HepG2 (cell line): Measurements from ENCODE around the gene SIK3. TPM values are rescaled to one million over a fixed set of nuclear protein-coding genes. Genes with fewer than 3 reads are reported as not detected.

Source experiments
- CENPT ChIP-seq: sonication (generic); formaldehyde crosslinking; IDR thresholded peaks from 2 replicates; pipeline ENCODE4 v1.8.0; 2022; ENCODE audit warnings: low read depth, mild to moderate bottlenecking, moderate library complexity, missing genetic modification reagents
- EHMT2 ChIP-seq: fragments of 200-600 bp; sonication (generic); IDR thresholded peaks from 2 replicates; pipeline ENCODE4 v1.7.0; 2017; ENCODE audit warnings: antibody characterized with exemption, low read depth, low read length, borderline replicate concordance
- HNF1A ChIP-seq, 2 experiments: sonication (generic) in 1 of 2; formaldehyde crosslinking in 1 of 2; IDR thresholded peaks; 2 replicates each; pipeline versions ENCODE4 v1.4.0 to v1.6.1; 2016 to 2020; ENCODE audit warnings: borderline replicate concordance in 1 of 2, low read depth in 1 of 2, mild to moderate bottlenecking in 1 of 2, missing genetic modification reagents in 1 of 2
- HNRNPH1 ChIP-seq: fragments of 200-400 bp; formaldehyde crosslinking; optimal IDR thresholded peaks from 2 replicates; pipeline ENCODE3; 2017; ENCODE audit warnings: mild to moderate bottlenecking, low read depth, low read length
- HOXD1 ChIP-seq: sonication (generic); formaldehyde crosslinking; IDR thresholded peaks from 2 replicates; pipeline ENCODE4 v1.5.0; 2020; ENCODE audit warnings: missing genetic modification reagents
- MBD4 ChIP-seq: IDR thresholded peaks from 2 replicates; pipeline ENCODE4 v1.6.1; 2012; ENCODE audit warnings: low read length, inconsistent platforms, borderline replicate concordance
- MLLT10 ChIP-seq: sonication (generic); formaldehyde crosslinking; IDR thresholded peaks from 2 replicates; pipeline ENCODE4 v1.4.0; 2020; ENCODE audit warnings: missing genetic modification reagents
- POGZ ChIP-seq: sonication (generic); formaldehyde crosslinking; IDR thresholded peaks from 2 replicates; pipeline ENCODE4 v1.4.0; 2020; ENCODE audit warnings: mild to moderate bottlenecking, missing genetic modification reagents
- TOE1 ChIP-seq: sonication (generic); formaldehyde crosslinking; IDR thresholded peaks from 2 replicates; pipeline ENCODE4 v1.4.0; 2020; ENCODE audit warnings: mild to moderate bottlenecking, missing genetic modification reagents
- ZNF274 ChIP-seq: sonication (generic); formaldehyde crosslinking; IDR thresholded peaks from 2 replicates; pipeline ENCODE4 v1.5.1; 2020; ENCODE audit warnings: mild to moderate bottlenecking, missing genetic modification reagents
- ZNF317 ChIP-seq: sonication (generic); formaldehyde crosslinking; IDR thresholded peaks from 2 replicates; pipeline ENCODE4 v1.5.0; 2020; ENCODE audit warnings: mild to moderate bottlenecking, missing genetic modification reagents
- ZNF766 ChIP-seq: sonication (generic); formaldehyde crosslinking; IDR thresholded peaks from 2 replicates; pipeline ENCODE4 v1.5.0; 2020; ENCODE audit warnings: missing genetic modification reagents, borderline replicate concordance
- ZSCAN29 ChIP-seq: sonication (generic); formaldehyde crosslinking; conservative IDR thresholded peaks from 2 replicates; pipeline ENCODE4 v1.4.0; 2020; ENCODE audit warnings: mild to moderate bottlenecking, missing genetic modification reagents
- polyA plus RNA-seq, 8 experiments: library from polyadenylated mRNA; depleted of rRNA in 3 of 8; stranded (reverse) in 7 of 8; unstranded in 1 of 8; fragments of >200 nt; fragmentation: Illumina TruSeq in 4 of 8; extraction: Trizol in 4 of 8; gene quantifications; 2 replicates each; pipeline versions ENCODE4 v1.2.1 to v1.2.3, GENCODE V29; 2011 to 2016; ENCODE audit warnings: low read depth in 4 of 8, missing spikeins in 1 of 8, mixed read lengths in 1 of 8; ENCODE audit not compliant: insufficient read depth in 1 of 8
- total RNA-seq, 5 experiments: library from RNA; depleted of rRNA; stranded (reverse); fragments of >200 nt; fragmentation: Illumina TruSeq; extraction: Trizol; gene quantifications; 2 replicates each; pipeline ENCODE4 v1.2.3, GENCODE V29; 2016; ENCODE audit warnings: low read depth in 1 of 5
- TF ChIP-seq, protein P1 (sequence below): sonication (generic); formaldehyde crosslinking; IDR thresholded peaks from 2 replicates; pipeline ENCODE4 v1.4.0; 2020; ENCODE audit warnings: missing genetic modification reagents, borderline replicate concordance
- TF ChIP-seq, protein P2 (sequence below): sonication (generic); formaldehyde crosslinking; IDR thresholded peaks from 2 replicates; pipeline ENCODE4 v1.4.0; 2020; ENCODE audit warnings: missing genetic modification reagents, borderline replicate concordance

The SIK3 gene
- total and polyA plus RNA-seq, 2 of the 13 experiments (the other 11 are each of a cell fraction or from before 2014, with no cell fraction given): 5.7 to 9.8 TPM

DNA sequence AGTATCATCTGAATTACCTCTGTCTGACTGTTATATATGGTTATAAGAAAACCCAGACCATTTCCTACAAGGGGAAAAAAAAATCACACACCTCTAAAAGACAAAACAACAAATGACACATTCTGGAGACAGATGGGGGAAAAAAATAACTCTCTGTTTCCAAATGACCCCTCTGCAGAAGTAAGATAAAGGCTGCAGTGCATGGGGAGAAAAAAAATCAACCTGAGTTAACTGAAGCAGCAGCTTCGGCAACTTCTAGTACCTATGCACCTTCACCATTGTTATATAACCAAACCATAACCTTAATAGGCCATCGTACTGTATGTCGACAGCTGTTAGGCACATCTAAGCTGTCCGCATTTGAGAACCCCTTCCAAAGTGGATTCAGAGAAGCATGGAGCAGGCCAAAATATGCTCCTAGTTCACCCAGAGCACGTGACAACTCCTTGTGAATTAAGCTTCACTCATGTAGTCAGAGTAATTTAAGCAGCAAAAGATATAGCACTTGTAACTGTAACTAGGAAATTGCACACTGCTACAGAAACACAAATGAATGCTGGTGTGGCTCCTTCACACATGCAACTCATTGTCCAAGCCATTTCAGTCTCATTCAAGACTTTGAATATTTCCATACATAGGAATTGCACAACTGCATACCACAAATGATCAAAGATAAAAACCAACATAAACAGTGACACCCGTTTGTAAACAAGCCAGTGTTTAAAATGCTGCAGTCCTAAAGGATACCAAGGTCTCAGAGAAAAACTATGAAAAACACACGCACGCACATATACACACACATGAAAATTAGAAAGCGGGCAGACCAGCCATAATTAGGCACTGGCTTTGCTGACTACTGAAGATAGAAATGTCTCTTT lies 2.7 kb downstream of the SIK3 start (continued):
- TF ChIP-seq TOE1 (CRISPR knock-in tag) (no peak), ZNF766 (CRISPR knock-in tag) (no peak), MBD4 (no peak), ZSCAN29 (no peak), ZNF274 (CRISPR knock-in tag) (no peak), HNF1A (IDR thresholded peaks at IDR 0.05; ENCODE audit: low read depth) (0 out of 2 replicates have a peak, but pooled peaks have one; percentile 15), HNF1A (CRISPR knock-in tag; IDR thresholded peaks at IDR 0.05; ENCODE audit: borderline replicate concordance) (no peak; the same call in 1 of the 2 replicates), CENPT (no peak), HOXD1 (CRISPR knock-in tag) (no peak), EHMT2 (no peak), HNRNPH1 (no peak), POGZ (CRISPR knock-in tag) (no peak; the same call in 1 of the 2 replicates), ZNF317 (CRISPR knock-in tag) (no peak), MLLT10 (CRISPR knock-in tag) (no peak)
- TF ChIP-seq, protein P1, sequence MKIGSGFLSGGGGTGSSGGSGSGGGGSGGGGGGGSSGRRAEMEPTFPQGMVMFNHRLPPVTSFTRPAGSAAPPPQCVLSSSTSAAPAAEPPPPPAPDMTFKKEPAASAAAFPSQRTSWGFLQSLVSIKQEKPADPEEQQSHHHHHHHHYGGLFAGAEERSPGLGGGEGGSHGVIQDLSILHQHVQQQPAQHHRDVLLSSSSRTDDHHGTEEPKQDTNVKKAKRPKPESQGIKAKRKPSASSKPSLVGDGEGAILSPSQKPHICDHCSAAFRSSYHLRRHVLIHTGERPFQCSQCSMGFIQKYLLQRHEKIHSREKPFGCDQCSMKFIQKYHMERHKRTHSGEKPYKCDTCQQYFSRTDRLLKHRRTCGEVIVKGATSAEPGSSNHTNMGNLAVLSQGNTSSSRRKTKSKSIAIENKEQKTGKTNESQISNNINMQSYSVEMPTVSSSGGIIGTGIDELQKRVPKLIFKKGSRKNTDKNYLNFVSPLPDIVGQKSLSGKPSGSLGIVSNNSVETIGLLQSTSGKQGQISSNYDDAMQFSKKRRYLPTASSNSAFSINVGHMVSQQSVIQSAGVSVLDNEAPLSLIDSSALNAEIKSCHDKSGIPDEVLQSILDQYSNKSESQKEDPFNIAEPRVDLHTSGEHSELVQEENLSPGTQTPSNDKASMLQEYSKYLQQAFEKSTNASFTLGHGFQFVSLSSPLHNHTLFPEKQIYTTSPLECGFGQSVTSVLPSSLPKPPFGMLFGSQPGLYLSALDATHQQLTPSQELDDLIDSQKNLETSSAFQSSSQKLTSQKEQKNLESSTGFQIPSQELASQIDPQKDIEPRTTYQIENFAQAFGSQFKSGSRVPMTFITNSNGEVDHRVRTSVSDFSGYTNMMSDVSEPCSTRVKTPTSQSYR (CRISPR knock-in tag): no peak; the same call in 1 of the 2 replicates
- TF ChIP-seq, protein P2, sequence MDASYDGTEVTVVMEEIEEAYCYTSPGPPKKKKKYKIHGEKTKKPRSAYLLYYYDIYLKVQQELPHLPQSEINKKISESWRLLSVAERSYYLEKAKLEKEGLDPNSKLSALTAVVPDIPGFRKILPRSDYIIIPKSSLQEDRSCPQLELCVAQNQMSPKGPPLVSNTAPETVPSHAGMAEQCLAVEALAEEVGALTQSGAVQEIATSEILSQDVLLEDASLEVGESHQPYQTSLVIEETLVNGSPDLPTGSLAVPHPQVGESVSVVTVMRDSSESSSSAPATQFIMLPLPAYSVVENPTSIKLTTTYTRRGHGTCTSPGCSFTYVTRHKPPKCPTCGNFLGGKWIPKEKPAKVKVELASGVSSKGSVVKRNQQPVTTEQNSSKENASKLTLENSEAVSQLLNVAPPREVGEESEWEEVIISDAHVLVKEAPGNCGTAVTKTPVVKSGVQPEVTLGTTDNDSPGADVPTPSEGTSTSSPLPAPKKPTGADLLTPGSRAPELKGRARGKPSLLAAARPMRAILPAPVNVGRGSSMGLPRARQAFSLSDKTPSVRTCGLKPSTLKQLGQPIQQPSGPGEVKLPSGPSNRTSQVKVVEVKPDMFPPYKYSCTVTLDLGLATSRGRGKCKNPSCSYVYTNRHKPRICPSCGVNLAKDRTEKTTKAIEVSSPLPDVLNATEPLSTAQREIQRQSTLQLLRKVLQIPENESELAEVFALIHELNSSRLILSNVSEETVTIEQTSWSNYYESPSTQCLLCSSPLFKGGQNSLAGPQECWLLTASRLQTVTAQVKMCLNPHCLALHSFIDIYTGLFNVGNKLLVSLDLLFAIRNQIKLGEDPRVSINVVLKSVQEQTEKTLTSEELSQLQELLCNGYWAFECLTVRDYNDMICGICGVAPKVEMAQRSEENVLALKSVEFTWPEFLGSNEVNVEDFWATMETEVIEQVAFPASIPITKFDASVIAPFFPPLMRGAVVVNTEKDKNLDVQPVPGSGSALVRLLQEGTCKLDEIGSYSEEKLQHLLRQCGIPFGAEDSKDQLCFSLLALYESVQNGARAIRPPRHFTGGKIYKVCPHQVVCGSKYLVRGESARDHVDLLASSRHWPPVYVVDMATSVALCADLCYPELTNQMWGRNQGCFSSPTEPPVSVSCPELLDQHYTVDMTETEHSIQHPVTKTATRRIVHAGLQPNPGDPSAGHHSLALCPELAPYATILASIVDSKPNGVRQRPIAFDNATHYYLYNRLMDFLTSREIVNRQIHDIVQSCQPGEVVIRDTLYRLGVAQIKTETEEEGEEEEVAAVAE (CRISPR knock-in tag): no peak
